Neural progenitor cell (in vitro differentiated cells): ENCODE results near the gene RHBG. TPM values are rescaled to one million over a fixed set of nuclear protein-coding genes. Genes with fewer than 3 reads are reported as not detected.

Experiments
- DNase-seq: peaks from one replicate; pipeline ENCODE4 v3.0.0-alpha.2; 2016; ENCODE audit warnings: low spot score
- H2AFZ ChIP-seq: fragments of 200-600 bp; sonication (generic); replicated peaks from 2 replicates; pipeline ENCODE4 v1.6.1; 2016; ENCODE audit warnings: antibody characterized with exemption
- H3F3A ChIP-seq: fragments of 200-600 bp; sonication (generic); 2 replicates; pipeline ENCODE4 v1.6.1; 2016; ENCODE audit warnings: antibody characterized with exemption, low read depth
- H3K27ac ChIP-seq: fragments of 200-600 bp; sonication (generic); 2 replicates; pipeline ENCODE4 v1.5.1; 2016; ENCODE audit warnings: mild to moderate bottlenecking
- H3K27me3 ChIP-seq: fragments of 200-600 bp; sonication (generic); 2 replicates; pipeline ENCODE4 v1.6.1; 2016; ENCODE audit warnings: mild to moderate bottlenecking, moderate library complexity
- H3K36me3 ChIP-seq: fragments of 200-600 bp; sonication (generic); 2 replicates; pipeline ENCODE4 v1.5.1; 2016
- H3K4me1 ChIP-seq: fragments of 200-600 bp; sonication (generic); 2 replicates; pipeline ENCODE4 v1.6.1; 2016; ENCODE audit warnings: mixed run types
- H3K4me2 ChIP-seq: fragments of 200-600 bp; sonication (generic); 2 replicates; pipeline ENCODE4 v1.6.1; 2016
- H3K4me3 ChIP-seq: fragments of 200-600 bp; sonication (generic); 2 replicates; pipeline ENCODE4 v1.5.1; 2016
- H3K79me2 ChIP-seq: fragments of 200-600 bp; sonication (generic); 2 replicates; pipeline ENCODE4 v1.6.1; 2016; ENCODE audit warnings: low read depth
- H3K9ac ChIP-seq: fragments of 200-600 bp; sonication (generic); 2 replicates; pipeline ENCODE4 v1.6.1; 2016
- H3K9me3 ChIP-seq: fragments of 200-600 bp; sonication (generic); 2 replicates; pipeline ENCODE4 v1.5.1; 2016; ENCODE audit warnings: low read depth
- H4K20me1 ChIP-seq: fragments of 200-600 bp; sonication (generic); 2 replicates; pipeline ENCODE4 v1.6.1; 2016; ENCODE audit warnings: low read depth
- H3K27ac Mint-ChIP-seq: 3 replicates; pipeline ENCODE4 v1.8.0; 2021; ENCODE audit warnings: mixed read lengths
- H3K27me3 Mint-ChIP-seq: 2 replicates; pipeline ENCODE4 v1.8.0; 2022; ENCODE audit warnings: low read depth, mild to moderate bottlenecking, inconsistent platforms, moderate library complexity, mixed read lengths; ENCODE audit not compliant: insufficient read depth
- H3K36me3 Mint-ChIP-seq: 3 replicates; pipeline ENCODE4 v1.8.0; 2021; ENCODE audit warnings: mixed read lengths
- H3K4me1 Mint-ChIP-seq: 3 replicates; pipeline ENCODE4 v1.8.0; 2021; ENCODE audit warnings: mixed read lengths
- H3K4me3 Mint-ChIP-seq: 3 replicates; pipeline ENCODE4 v1.8.0; 2021; ENCODE audit warnings: mild to moderate bottlenecking, moderate library complexity, mixed read lengths
- H3K9me3 Mint-ChIP-seq: 3 replicates; pipeline ENCODE4 v1.8.0; 2020; ENCODE audit warnings: mixed read lengths
- CTCF ChIP-seq: fragments of 200-600 bp; sonication (generic); IDR thresholded peaks from 2 replicates; pipeline ENCODE4 v1.5.1; 2017; ENCODE audit warnings: antibody characterized with exemption, mild to moderate bottlenecking
- EZH2 ChIP-seq: fragments of 200-600 bp; sonication (generic); IDR thresholded peaks from 2 replicates; pipeline ENCODE4 v1.6.1; 2017; ENCODE audit warnings: antibody characterized with exemption, mild to moderate bottlenecking, moderate library complexity
- EZH2phosphoT487 ChIP-seq: fragments of 200-600 bp; sonication (generic); IDR thresholded peaks from 2 replicates; pipeline ENCODE4 v1.6.1; 2017; ENCODE audit warnings: antibody characterized with exemption
- total RNA-seq: library from RNA; depleted of rRNA; stranded (reverse); fragments of >200 nt; gene quantifications from 2 replicates; pipeline ENCODE4 v1.2.3, GENCODE V29; 2015; ENCODE audit warnings: low replicate concordance

Gene RHBG
- total RNA-seq, 1 donor from 2014 or later, result not detected

DNA sequence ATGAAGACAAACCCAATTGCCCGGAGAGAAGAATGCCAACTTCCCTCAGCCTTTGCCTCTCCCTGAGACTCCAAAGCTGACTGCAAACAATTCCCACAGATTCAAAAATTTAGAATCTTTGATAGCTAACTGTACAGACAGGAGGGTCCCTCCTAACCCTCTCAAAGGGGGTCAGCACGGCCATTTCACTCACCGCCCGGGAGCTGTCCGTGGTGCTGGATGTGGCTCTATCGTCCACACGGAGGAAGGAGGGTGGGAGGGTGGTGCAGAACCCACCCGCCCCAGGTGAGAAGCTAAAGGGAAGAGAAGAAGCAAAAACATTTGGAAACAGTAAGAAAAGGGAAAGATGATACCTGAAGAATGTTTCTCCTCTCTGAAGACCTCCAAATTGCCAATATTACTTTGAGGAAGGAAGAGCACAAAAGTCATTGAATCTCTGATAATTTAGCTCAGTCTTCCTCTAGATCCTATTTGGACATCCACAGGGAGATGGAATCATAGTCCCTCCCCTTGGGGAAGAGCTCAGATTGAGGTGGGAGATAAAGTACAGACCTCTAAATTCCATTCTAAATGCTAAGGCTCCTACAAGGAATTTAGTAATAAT, 45.6 kb downstream of the RHBG start:
- Histone ChIP-seq H3K4me2 (no peak overlapping the region), H2AFZ (no peak overlapping the region), H3K9ac (no peak overlapping the region), H3F3A (peaks cover 5% of the 10 kb centered on the region), H3K4me1 (peaks cover 2% of the 10 kb centered on the region), H3K9me3 (no peaks in the 10 kb centered on the region), H3K36me3 (no peaks in the 10 kb centered on the region), H3K27me3 (peaks cover 95% of the 10 kb centered on the region), H4K20me1 (peaks cover 46% of the 10 kb centered on the region), H3K79me2 (no peaks in the 10 kb centered on the region), H3K4me3 (no peak overlapping the region), H3K27ac (no peak overlapping the region)
- no peak for TF ChIP-seq EZH2phosphoT487
- no peak for TF ChIP-seq CTCF
- TF ChIP-seq EZH2, result peak; percentile 60
- H3K4me1 Mint-ChIP-seq, result peaks cover 5% of the 10 kb centered on the region
- no peaks in the 10 kb centered on the region for H3K9me3 Mint-ChIP-seq
- peaks cover 60% of the 10 kb centered on the region for H3K27me3 Mint-ChIP-seq
- H3K4me3 Mint-ChIP-seq, result no peak overlapping the region
- H3K27ac Mint-ChIP-seq, result no peak overlapping the region
- DNase-seq, result peak; percentile 83
- no peaks in the 10 kb centered on the region for H3K36me3 Mint-ChIP-seq

- H3K27ac Mint-ChIP-seq, result no peak overlapping the region
- H3K4me1 ChIP-seq, result peaks cover 4% of the 10 kb centered on the region
- DNase-seq, result no peak
- H3K36me3 ChIP-seq, result no peaks in the 10 kb centered on the region
- peaks cover 66% of the 10 kb centered on the region for H4K20me1 ChIP-seq
- H3K4me3 ChIP-seq, result no peak overlapping the region
- TF ChIP-seq CTCF, result no peak
- no peak for TF ChIP-seq EZH2
- TF ChIP-seq EZH2phosphoT487, result no peak
- no peaks in the 10 kb centered on the region for H3K79me2 ChIP-seq
- no peak overlapping the region for H2AFZ ChIP-seq
- no peak overlapping the region for H3K9ac ChIP-seq
- no peaks in the 10 kb centered on the region for H3K9me3 ChIP-seq
- H3K27me3 ChIP-seq, result peaks cover 99% of the 10 kb centered on the region
- H3K9me3 Mint-ChIP-seq, result peaks cover 5% of the 10 kb centered on the region
- no peaks in the 10 kb centered on the region for H3K36me3 Mint-ChIP-seq
- peaks cover 7% of the 10 kb centered on the region for H3F3A ChIP-seq
- H3K4me2 ChIP-seq, result no peak overlapping the region
- H3K4me3 Mint-ChIP-seq, result no peak overlapping the region
- no peak overlapping the region for H3K27ac ChIP-seq
- peaks cover 10% of the 10 kb centered on the region for H3K4me1 Mint-ChIP-seq
- peaks cover 69% of the 10 kb centered on the region for H3K27me3 Mint-ChIP-seq
Observed at GRCh38 chr1:156416993-156417392, 48.0 kb downstream of the RHBG start.

DNA sequence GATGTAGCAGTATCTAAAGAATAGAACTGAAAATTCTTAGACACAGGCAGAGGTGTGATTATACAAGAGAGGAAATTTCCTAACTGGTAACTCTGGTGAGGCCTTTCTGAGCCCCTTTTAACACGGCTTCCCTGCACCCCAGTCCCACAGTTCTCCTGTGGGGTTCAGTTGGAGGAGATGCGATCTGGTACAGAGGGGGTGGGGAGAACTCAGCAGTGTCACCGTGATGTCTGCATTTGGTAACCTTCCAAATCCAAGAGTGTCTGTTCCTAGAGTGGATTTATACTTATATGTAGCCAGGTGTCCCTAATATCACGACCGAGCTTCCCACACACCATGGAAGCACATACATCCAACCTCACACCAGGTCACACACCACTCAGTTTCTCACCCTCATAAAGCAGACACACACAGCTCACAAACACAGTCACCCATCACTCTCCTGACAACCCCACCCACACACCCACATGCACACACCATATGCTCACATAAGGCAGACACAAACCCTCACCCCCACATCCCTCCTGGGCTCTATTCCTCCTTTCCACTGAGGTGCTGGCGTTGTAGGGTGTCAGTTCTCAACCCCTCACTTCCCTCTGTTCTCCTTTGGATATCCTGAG, 48.5 kb downstream of the RHBG start:
- TF ChIP-seq EZH2 (no peak), CTCF (no peak), EZH2phosphoT487 (no peak)
- H3F3A ChIP-seq, result peaks cover 11% of the 10 kb centered on the region
- Mint-ChIP-seq H3K9me3 (peaks cover 5% of the 10 kb centered on the region), H3K27ac (no peak overlapping the region), H3K27me3 (peaks cover 71% of the 10 kb centered on the region), H3K36me3 (no peaks in the 10 kb centered on the region), H3K4me1 (peaks cover 12% of the 10 kb centered on the region), H3K4me3 (no peak overlapping the region)
- H4K20me1 ChIP-seq, result peaks cover 71% of the 10 kb centered on the region
- no peak overlapping the region for H3K4me2 ChIP-seq
- no peak for DNase-seq
- H2AFZ ChIP-seq, result no peak overlapping the region
- no peaks in the 10 kb centered on the region for H3K36me3 ChIP-seq
- no peaks in the 10 kb centered on the region for H3K9me3 ChIP-seq
- peaks cover 4% of the 10 kb centered on the region for H3K4me1 ChIP-seq
- H3K27me3 ChIP-seq, result peaks cover 99% of the 10 kb centered on the region
- H3K79me2 ChIP-seq, result no peaks in the 10 kb centered on the region
- H3K27ac ChIP-seq, result no peak overlapping the region
- no peak overlapping the region for H3K9ac ChIP-seq
- H3K4me3 ChIP-seq, result no peak overlapping the region
